HG02798 (cell line): ENCODE measurements around the gene CPEB3.
"Not testable (repeated sequence)": the region's sequence is repeated elsewhere in the genome, so short reads cannot be mapped to it uniquely, and the experiment has no call there.

Experiments used
- ATAC-seq: cut with Tn5 transposase; IDR thresholded peaks from one replicate; pipeline ENCODE4 v1.9.1; 2021; ENCODE audit warnings: mild to moderate bottlenecking; ENCODE audit not compliant: unreplicated experiment, poor library complexity

The CPEB3 gene

GRCh38 chr10:92149261-92149660 is 141.6 kb downstream of the CPEB3 start:
- no peak for ATAC-seq

DNA sequence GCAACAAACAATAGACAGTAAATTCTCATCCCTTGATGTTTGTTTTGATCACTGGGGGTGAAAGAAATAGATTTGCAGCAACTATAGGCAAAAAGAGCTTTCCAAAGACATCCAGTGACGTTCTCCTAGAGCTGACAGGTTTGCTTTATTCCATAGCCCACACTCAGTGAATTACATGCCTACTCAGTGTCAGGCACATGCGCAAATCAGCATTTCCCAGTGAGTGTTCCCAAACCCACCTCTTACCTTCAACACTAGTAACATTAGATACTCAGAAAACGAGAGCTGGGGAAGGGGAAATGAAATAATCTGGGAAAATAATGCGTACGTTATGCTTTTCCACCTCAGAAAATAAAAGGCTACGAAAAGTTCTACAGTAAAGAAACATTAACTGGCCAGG is 144.1 kb downstream of the CPEB3 start:
- no peak for ATAC-seq

- no peak for ATAC-seq
Observed at GRCh38 chr10:92146107-92146506, 144.8 kb downstream of the CPEB3 start.

GRCh38 chr10:92142949-92143348 is 147.9 kb downstream of the CPEB3 start:
- ATAC-seq: peak; percentile 75

DNA sequence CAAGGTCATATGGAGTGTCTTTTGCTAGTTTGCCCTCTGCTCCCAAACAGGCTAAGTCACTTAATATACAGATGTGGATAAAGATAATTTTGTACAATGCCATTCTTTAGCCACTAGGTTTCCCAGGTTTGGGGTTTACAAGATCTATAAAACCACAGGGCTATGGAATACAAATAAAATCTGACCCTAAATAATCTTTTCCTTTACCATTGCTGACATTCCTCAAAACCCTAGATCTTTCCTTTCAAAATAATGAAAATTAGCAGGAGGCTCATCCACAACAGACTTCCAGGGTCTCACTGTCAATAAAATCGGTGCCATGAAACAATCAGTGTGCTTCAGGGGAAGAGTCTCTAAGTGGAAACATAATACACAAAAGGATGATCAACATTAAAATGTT is 148.4 kb downstream of the CPEB3 start:
- ATAC-seq: peak; percentile 9

DNA sequence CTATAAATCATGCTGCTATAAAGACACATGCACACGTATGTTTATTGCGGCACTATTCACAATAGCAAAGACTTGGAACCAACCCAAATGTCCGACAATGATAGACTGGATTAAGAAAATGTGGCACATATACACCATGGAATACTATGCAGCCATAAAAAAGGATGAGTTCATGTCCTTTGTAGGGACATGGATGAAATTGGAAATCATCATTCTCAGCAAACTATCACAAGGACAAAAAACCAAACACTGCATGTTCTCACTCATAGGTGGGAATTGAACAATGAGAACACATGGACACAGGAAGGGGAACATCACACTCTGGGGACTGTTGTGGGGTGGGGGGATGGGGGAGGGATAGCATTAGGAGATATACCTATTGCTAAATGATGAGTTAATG is 149.7 kb downstream of the CPEB3 start:
- ATAC-seq: not testable (repeated sequence)

DNA sequence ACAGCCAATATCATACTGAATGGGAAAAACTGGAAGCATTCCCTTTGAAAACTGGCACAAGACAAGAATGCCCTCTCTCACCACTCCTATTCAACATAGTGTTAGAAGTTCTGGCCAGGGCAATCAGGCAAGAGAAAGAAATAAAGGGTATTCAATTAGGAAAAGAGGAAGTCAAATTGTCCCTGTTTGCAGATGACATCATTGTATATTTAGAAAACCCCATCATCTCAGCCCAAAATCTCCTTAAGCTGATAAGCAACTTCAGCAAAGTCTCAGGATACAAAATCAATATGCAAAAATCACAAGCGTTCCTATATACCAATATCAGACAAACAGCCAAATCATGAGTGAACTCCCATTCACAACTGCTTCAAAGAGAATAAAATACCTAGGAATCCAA is 156.8 kb downstream of the CPEB3 start:
- ATAC-seq: not testable (repeated sequence)

DNA sequence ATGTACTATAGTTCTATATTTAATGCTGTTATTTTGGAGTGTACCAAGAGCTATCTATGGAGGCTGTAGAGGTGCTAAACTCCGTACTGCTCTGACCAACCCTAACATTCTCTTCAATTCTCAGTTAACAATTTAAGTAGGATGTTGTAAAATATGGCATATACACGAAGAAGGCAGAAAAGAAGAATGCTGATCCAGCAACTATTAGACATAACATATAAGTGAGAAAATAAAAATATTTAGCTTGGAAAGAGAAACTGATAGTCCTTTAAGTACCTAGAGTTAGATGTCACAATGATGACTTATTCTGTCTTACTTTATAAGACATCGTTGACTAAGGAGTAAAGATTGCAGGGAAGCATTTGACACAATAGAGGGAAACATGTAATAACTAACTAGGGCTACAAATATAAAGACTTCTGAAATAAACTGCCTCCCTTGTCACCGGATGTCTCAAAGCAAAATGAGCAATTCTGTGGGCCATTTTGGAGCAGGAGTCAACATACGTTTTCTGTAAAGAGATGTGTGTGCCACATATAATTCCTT is 159.5 kb downstream of the CPEB3 start:
- ATAC-seq: no peak

DNA sequence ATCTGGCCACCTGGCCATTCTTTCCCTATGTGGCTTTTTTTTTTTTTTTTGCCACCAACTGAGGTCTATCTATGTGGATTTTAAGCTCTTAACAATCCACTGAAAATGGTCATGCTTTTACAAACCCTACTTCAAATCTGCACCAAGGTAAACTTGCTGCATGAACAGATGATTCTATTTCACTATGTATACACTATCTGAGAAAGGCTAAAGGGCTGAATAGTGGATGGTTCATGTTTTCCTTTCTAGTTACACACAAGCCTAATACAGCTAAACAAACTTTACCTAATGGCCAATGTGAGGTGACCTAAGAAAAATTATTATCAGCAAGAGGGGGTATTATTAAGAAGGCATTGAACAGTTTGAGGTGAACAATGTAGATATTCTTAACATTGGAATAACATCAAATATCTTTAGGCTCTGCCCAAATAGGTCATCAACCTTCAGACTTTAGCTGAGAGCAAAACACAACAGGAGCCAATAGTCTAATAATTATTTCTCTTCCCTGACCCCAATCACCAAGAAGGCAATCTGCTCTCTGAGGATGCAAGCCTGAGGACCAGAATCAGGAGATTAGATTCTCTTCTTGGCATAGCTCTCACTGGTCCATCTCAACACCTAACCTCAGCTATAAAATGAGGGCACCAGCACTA is 160.1 kb downstream of the CPEB3 start:
- ATAC-seq: no peak

GRCh38 chr10:92126100-92126650 is 164.7 kb downstream of the CPEB3 start:
- ATAC-seq: no peak

DNA sequence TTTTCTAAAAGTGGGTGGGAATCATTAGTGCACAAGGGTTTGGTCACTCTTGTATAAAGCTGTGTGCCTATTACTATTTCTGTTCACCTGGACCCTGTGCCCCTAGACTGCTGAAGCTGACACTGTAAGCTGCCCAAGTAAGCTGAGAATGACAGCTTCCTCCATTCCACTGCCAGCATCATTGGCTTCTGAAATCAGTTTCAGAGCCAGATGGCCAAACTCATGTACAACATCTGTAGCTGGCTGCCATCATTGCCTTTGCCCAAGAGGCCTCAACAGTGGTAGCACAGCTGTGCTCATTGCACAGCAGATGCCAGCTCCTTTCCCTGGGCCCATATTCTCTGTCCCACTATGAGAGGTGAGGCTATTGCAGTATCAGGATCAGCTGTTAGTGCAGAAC is 165.7 kb downstream of the CPEB3 start:
- no peak for ATAC-seq

DNA sequence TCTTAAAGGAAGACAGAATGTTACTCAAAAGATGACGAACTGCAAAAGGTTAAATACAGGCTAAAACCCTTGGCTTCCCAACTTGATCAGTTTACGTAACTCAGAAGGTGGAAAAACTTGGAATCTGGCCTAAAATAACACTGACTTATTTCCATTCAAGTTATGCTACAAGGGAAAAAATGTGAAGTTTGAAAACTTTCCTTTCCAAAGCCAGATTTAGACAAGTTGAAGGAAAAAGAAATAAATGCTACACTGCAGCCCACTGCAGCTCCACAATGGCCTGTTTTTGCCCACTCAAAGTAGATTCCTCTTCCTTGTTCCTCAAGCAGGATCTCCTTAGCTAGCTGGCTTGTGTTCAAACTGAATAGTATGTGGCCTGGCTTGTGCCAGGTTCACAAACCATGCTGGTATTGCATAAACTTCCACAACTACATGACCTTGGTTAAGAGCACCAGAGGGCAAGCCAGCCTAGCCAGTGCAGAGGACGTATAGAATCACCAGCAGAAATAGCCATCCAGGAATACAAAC is 166.2 kb downstream of the CPEB3 start:
- ATAC-seq: no peak

GRCh38 chr10:92124020-92124419 is 166.9 kb downstream of the CPEB3 start:
- no peak for ATAC-seq

DNA sequence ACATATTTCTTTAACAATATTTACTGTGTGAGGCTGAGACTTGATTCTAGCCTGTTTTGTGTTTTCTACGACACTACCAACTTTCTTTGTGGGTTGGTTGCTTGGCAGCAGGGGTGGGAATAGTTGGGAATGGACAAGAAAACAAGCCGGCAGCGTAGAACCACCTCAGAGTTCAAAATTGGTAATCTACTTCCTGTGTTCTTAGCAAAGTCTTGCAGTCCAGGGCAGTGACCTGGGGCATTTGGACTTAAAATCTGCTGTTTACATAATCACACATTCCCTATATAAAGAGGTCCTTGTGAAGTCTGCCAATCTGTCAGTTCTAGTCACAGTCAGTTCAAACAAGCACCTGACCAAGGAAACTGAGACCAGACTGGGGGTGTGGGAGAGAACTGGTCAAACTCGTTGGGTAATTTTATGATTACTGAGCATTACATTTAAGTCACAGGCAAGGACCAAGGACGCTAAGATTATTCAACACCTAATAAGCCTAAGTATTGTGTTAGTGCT is 167.9 kb downstream of the CPEB3 start:
- no peak for ATAC-seq

- no peak for ATAC-seq
Observed at GRCh38 chr10:92121686-92122492, 169.0 kb downstream of the CPEB3 start.

- ATAC-seq: no peak
Observed at GRCh38 chr10:92119340-92119739, 171.5 kb downstream of the CPEB3 start.

- not testable (repeated sequence) for ATAC-seq
Observed at GRCh38 chr10:92114917-92115316, 176.0 kb downstream of the CPEB3 start.

GRCh38 chr10:92113911-92114600 is 176.8 kb downstream of the CPEB3 start:
- no peak for ATAC-seq

DNA sequence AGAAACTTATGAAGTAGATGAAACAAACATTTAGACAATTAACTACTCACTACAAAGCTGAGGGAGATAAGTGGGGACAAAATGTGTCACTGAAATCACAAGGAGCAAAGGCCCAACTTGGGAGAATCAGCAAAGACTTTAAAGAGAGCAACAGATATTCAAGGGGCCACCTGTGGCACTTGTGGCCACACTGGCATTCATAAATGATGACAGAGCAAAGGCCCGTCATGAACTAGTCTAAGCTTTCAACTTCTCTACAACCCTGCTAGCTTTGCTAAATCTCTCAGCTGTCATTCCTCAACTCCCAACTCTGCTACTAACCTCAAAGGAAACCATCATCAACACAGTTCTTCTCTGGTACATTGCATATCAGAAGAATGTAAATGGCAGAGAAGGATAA is 178.4 kb downstream of the CPEB3 start:
- no peak for ATAC-seq

GRCh38 chr10:92111336-92111939 is 179.4 kb downstream of the CPEB3 start:
- ATAC-seq: no peak
